NT2/D1 (cell line): ENCODE data around the gene HAUS5.

Experiments used
- SUZ12 ChIP-seq: IDR thresholded peaks from 2 replicates; pipeline ENCODE4 v1.6.1; 2011; ENCODE audit not compliant: insufficient read length, insufficient read depth; ENCODE audit errors: extremely low read depth
- YY1 ChIP-seq: IDR thresholded peaks from 2 replicates; pipeline ENCODE4 v1.6.1; 2011; ENCODE audit not compliant: insufficient read length, insufficient read depth

- TF ChIP-seq SUZ12 (no peak), YY1 (no peak)
Observed at GRCh38 chr19:35587321-35587720, 25.2 kb upstream of the HAUS5 start.
